Activated CD4-positive, alpha-beta T cell treated with anti-CD3 and anti-CD28 coated beads, Interleukin-10, Interleukin-2, amounts not matched to agents 100 ng/mL and 50 ng/mL, durations not matched to agents 16 hours and 8 hours (primary cell): Measurements from ENCODE around the gene MRPS35.
"Not testable (repeated sequence)": the region's sequence is repeated elsewhere in the genome, so short reads cannot be mapped to it uniquely, and the experiment has no call there.

Experiments
- DNase-seq: peaks from one replicate; pipeline ENCODE4 v3.0.0-alpha.2; 2020

The MRPS35 gene

GRCh38 chr12:27709212-27709931 is 1.3 kb upstream of the MRPS35 start:
- no peak for DNase-seq

- peak; percentile 28 for DNase-seq
Observed at GRCh38 chr12:27709932-27710591, 570 bp upstream of the MRPS35 start.

- DNase-seq, result peak; percentile 52
Observed at GRCh38 chr12:27711317-27711682, 668 bp downstream of the MRPS35 start.

GRCh38 chr12:27711967-27712366 is 1.3 kb downstream of the MRPS35 start:
- DNase-seq, result no peak

GRCh38 chr12:27723212-27723611 is 12.6 kb downstream of the MRPS35 start:
- no peak for DNase-seq

- DNase-seq, result no peak
Observed at GRCh38 chr12:27730097-27730588, 19.5 kb downstream of the MRPS35 start.

- peak; percentile 22 for DNase-seq
Observed at GRCh38 chr12:27732281-27732680, 21.6 kb downstream of the MRPS35 start.

GRCh38 chr12:27733052-27733656 is 22.5 kb downstream of the MRPS35 start:
- DNase-seq, result peak; percentile 38

- DNase-seq, result no peak
Observed at GRCh38 chr12:27733791-27734190, 23.2 kb downstream of the MRPS35 start.

- not testable (repeated sequence) for DNase-seq
Observed at GRCh38 chr12:27734321-27734720, 23.7 kb downstream of the MRPS35 start.

GRCh38 chr12:27743601-27744000 is 33.0 kb downstream of the MRPS35 start:
- DNase-seq, result no peak

- not testable (repeated sequence) for DNase-seq
Observed at GRCh38 chr12:27745734-27746133, 35.1 kb downstream of the MRPS35 start.

GRCh38 chr12:27747111-27747820 is 36.6 kb downstream of the MRPS35 start:
- DNase-seq, result no peak

- DNase-seq, result no peak
Observed at GRCh38 chr12:27751386-27752047, 40.9 kb downstream of the MRPS35 start.

GRCh38 chr12:27754795-27755194 is 44.2 kb downstream of the MRPS35 start:
- DNase-seq, result no peak

GRCh38 chr12:27756670-27757195 is 46.1 kb downstream of the MRPS35 start:
- no peak for DNase-seq

- DNase-seq, result peak; percentile 58
Observed at GRCh38 chr12:27762757-27763156, 52.1 kb downstream of the MRPS35 start.

GRCh38 chr12:27766587-27766986 is 56.0 kb downstream of the MRPS35 start:
- no peak for DNase-seq

- DNase-seq, result no peak
Observed at GRCh38 chr12:27769142-27769673, 58.6 kb downstream of the MRPS35 start.

- no peak for DNase-seq
Observed at GRCh38 chr12:27771481-27772327, 61.1 kb downstream of the MRPS35 start.
